Vagina (tissue), 2 donors: ENCODE measurements around the gene UQCC2. TPM values are rescaled to one million over a fixed set of nuclear protein-coding genes. Genes with fewer than 3 reads are reported as not detected.

ENCODE experiments used
- DNase-seq, 2 donors: peaks; one replicate each; pipeline ENCODE4 v3.0.0-alpha.2; 2017; ENCODE audit errors: extremely low spot score in 2 of 2
- H3K27ac ChIP-seq: fragments of 200-600 bp; sonication (generic); one replicate; pipeline ENCODE4 v1.5.1; 2019
- H3K27me3 ChIP-seq: fragments of 200-600 bp; sonication (generic); one replicate; pipeline ENCODE4 v1.5.1; 2019
- H3K36me3 ChIP-seq, 2 donors: fragments of 200-600 bp; sonication (generic); one replicate each; pipeline ENCODE4 v1.5.1; 2017 to 2019
- H3K4me1 ChIP-seq: fragments of 200-600 bp; sonication (generic); one replicate; pipeline ENCODE4 v1.5.1; 2019
- H3K4me3 ChIP-seq, 2 donors: fragments of 200-600 bp; sonication (generic); 1 replicate in 1 of 2; 2 replicates in 1 of 2; pipeline ENCODE4 v1.5.1; 2016 to 2019
- H3K9me3 ChIP-seq: fragments of 200-600 bp; sonication (generic); one replicate; pipeline ENCODE4 v1.5.1; 2019
- POLR2A ChIP-seq, 2 donors: fragments of 450-650 bp; IDR thresholded peaks; one replicate each; pipeline ENCODE4 v1.6.1; 2017; ENCODE audit warnings: antibody characterized with exemption in 2 of 2, mild to moderate bottlenecking in 2 of 2, moderate library complexity in 2 of 2
- POLR2AphosphoS5 ChIP-seq, 2 donors: sonication (generic); formaldehyde crosslinking; IDR thresholded peaks; one replicate each; pipeline ENCODE4 v1.9.0; 2017; ENCODE audit warnings: antibody characterized with exemption in 2 of 2, mild to moderate bottlenecking in 2 of 2, low read depth in 1 of 2; ENCODE audit not compliant: insufficient read depth in 1 of 2
- intact Hi-C: fragments of 100-400 bp; cut with DNase I; formaldehyde crosslinking; loops from one replicate; pipeline ENCODE4 v1.15.1; 2023
- total RNA-seq: library from RNA; depleted of rRNA; stranded (reverse); fragments of >200 nt; gene quantifications from one replicate; pipeline ENCODE4 v1.2.3, GENCODE V29; 2016
- TF ChIP-seq, protein P1 (sequence below), 3 experiments: fragments of 450-650 bp in 2 of 3; fragments of 200-600 bp in 1 of 3; sonication (generic) in 1 of 3; IDR thresholded peaks; one replicate each; pipeline ENCODE4 v1.5.1; 2017 to 2019; ENCODE audit warnings: antibody characterized with exemption in 3 of 3, mild to moderate bottlenecking in 2 of 3, moderate library complexity in 2 of 3

UQCC2 gene
- total RNA-seq, 1 donor from 2014 or later, result 16.2 TPM

DNA sequence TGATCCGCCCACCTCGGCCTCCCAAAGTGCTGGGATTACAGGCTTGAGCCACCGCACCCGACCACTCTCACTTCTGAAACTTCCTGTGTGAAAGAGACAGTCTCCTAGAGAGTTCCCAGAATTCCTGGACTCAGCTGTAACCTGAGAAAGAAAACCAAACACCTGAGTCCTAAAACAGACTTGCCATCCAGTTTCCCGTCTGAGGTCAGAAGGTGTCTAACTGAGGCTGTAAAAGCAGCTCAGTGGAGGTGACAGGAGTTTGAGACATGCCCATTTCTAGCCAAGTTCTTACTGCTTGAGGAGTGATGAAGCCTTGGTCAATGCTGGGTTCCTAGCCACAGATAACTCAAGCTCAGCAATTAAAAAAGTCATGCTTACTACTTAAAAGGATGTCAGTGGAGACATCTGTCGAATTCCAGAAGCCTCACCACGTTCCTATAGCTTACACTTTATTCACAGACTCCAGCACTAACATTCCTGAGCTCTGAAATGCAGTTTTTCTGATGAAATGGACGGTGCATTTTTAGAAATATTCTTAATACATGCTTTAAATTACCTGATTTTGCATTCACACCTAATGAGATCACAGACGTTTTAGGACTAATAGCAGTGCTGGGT is 6.1 kb downstream of the UQCC2 start:
- peaks cover 11% of the 10 kb centered on the region for H3K4me1 ChIP-seq
- intact Hi-C loops, result no loop called here
- H3K27ac ChIP-seq, result no peak overlapping the region
- TF ChIP-seq POLR2A (IDR thresholded peaks at IDR 0.05) (no peak), POLR2AphosphoS5 (IDR thresholded peaks at IDR 0.05; ENCODE audit: insufficient read depth in 1 of 2, low read depth in 1 of 2) (no peak)
- TF ChIP-seq, protein P1, sequence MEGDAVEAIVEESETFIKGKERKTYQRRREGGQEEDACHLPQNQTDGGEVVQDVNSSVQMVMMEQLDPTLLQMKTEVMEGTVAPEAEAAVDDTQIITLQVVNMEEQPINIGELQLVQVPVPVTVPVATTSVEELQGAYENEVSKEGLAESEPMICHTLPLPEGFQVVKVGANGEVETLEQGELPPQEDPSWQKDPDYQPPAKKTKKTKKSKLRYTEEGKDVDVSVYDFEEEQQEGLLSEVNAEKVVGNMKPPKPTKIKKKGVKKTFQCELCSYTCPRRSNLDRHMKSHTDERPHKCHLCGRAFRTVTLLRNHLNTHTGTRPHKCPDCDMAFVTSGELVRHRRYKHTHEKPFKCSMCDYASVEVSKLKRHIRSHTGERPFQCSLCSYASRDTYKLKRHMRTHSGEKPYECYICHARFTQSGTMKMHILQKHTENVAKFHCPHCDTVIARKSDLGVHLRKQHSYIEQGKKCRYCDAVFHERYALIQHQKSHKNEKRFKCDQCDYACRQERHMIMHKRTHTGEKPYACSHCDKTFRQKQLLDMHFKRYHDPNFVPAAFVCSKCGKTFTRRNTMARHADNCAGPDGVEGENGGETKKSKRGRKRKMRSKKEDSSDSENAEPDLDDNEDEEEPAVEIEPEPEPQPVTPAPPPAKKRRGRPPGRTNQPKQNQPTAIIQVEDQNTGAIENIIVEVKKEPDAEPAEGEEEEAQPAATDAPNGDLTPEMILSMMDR (IDR thresholded peaks at IDR 0.05), result no peak
- no peaks in the 10 kb centered on the region for H3K27me3 ChIP-seq
- peaks cover 0 to 7% of the 10 kb centered on the region in 2 donors for H3K36me3 ChIP-seq
- DNase-seq, result no peak
- no peak overlapping the region for H3K4me3 ChIP-seq
- no peaks in the 10 kb centered on the region for H3K9me3 ChIP-seq

DNA sequence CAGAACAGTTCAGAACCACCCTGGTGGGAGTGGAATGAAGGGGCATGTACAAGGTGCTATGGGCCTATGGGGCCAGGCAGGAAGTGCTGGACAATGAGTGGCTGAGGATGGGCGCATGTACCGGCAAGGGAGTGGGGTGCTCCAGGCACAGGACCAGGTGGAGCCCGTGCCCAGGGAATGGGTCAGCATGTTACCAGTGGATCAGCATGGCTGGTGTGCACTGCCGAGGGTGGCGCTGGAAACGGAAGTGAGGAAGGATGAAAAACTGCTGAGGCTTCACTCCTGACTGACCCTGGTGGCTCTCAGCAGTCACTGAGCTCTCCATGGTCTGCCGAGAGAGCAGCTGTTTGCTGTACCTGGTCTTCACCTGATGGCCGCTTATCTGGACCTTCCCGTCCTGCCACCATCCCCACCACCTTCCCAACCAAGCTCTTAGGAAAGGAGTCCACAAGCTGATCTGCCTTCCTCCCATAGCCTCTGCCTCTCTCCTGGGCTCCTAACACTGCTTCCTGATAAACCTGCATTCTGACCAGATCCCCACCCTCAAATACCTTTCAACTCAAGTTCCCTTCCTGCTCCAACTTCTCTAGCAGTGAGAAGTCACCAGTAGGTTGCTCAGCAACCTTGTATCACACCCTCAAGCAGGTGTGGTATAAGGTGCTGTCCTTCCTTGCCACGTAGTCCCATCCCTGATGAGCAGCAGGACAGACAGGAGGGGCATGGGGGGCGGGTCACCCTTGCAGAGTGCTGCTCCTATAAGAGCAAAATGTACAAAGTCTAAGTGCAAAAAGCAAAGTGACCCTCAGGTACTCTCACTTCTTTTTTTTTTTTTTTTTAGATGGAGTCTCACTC is 7.1 kb downstream of the UQCC2 start:
- peaks cover 0 to 7% of the 10 kb centered on the region in 2 donors for H3K36me3 ChIP-seq
- H3K9me3 ChIP-seq, result no peaks in the 10 kb centered on the region
- no peak for TF ChIP-seq POLR2A (IDR thresholded peaks at IDR 0.05)
- TF ChIP-seq, protein P1 (IDR thresholded peaks at IDR 0.05), result no peak
- TF ChIP-seq POLR2AphosphoS5 (IDR thresholded peaks at IDR 0.05; ENCODE audit: insufficient read depth in 1 of 2, low read depth in 1 of 2), result no peak
- DNase-seq, result no peak
- intact Hi-C loops, result loop anchor here (5.0 kb wide), 1 partner anchor 112 kb away; no protein-coding TSS in a partner anchor
- H3K27ac ChIP-seq, result no peak overlapping the region
- H3K4me1 ChIP-seq, result peaks cover 1% of the 10 kb centered on the region
- no peaks in the 10 kb centered on the region for H3K27me3 ChIP-seq
- H3K4me3 ChIP-seq, result no peak overlapping the region

DNA sequence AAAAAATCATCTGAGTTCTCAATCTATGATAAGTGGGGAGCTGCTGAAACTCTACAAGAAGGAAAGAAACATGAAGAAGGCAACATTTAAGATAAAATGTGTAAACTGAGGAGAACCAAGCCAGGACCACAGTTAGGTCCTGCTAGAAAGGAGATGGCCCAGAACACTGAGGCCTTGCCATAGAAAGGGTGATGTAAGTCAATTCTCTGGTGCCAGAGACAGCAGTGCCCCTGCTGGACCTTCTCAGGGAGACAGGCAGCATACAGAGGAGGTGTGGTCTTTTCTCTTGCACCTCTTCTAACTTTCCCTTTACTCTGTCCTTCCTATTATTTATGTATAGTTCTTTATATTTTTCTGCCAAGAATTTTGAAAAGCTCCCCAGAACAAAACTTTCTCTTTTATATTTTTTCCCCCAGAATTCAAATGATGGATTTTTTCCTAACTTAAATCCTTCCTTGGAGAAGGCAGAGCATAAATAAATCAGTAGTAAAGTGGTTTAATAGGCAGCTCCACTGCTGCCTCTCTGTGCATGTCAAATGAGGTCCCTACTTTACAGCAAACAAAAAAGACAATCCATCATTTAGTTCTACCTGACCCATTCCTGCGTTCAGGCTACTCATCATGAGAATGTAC is 9.0 kb downstream of the UQCC2 start:
- Histone ChIP-seq H3K27me3 (no peaks in the 10 kb centered on the region), H3K9me3 (no peaks in the 10 kb centered on the region), H3K4me3 (no peak overlapping the region), H3K4me1 (peaks cover 16% of the 10 kb centered on the region), H3K27ac (no peak overlapping the region), H3K36me3 (no peaks in the 10 kb centered on the region)
- DNase-seq, result no peak
- intact Hi-C loops, result loop anchor here (5.0 kb wide), 1 partner anchor 110 kb away; no protein-coding TSS in a partner anchor
- TF ChIP-seq, protein P1 (IDR thresholded peaks at IDR 0.05), result peak in 1 of 3 experiments; percentile 55
- no peak for TF ChIP-seq POLR2A (IDR thresholded peaks at IDR 0.05)
- TF ChIP-seq POLR2AphosphoS5 (IDR thresholded peaks at IDR 0.05; ENCODE audit: insufficient read depth in 1 of 2, low read depth in 1 of 2), result no peak

DNA sequence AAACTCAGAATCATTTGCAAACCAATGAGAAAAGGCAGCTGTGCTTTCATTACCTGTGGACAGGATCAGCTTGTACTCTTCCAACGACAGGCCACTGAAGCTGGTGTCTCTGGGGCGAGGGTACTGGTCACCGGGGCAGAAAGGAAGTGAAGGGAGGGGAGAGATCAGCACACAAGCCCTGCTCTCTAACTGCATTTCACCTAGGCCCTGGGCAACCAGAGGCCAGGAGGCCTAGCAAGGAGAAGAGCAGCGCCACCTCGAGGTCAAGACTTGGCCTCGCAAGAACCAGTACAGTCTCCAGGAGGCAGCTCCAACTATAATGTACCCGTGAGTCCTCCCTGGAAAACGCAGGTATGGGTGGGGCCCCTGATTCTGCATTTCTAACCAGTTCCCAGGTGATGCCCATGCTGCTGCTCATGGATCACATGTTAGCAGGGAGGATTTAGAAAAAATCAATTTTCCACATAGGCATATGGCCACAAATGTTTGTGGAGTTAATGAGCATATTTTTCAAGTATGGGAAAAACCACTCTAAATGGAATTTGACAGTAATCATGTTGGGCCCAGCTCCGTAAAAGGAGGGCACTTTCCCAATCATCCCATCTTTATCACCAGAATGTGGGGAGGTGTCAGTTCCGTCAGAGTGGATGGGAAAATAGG is 11.0 kb downstream of the UQCC2 start:
- no peak overlapping the region for H3K4me3 ChIP-seq
- peaks cover 36% of the 10 kb centered on the region for H3K4me1 ChIP-seq
- H3K27ac ChIP-seq, result peak overlapping the region; percentile 34
- intact Hi-C loops, result loop anchor here (5.0 kb wide), 1 partner anchor 108 kb away; no protein-coding TSS in a partner anchor
- no peak for DNase-seq
- TF ChIP-seq POLR2A (IDR thresholded peaks at IDR 0.05), result no peak
- peak in 1 of 2 donors; percentile 24 for TF ChIP-seq POLR2AphosphoS5 (IDR thresholded peaks at IDR 0.05; ENCODE audit: insufficient read depth in 1 of 2, low read depth in 1 of 2)
- TF ChIP-seq, protein P1 (IDR thresholded peaks at IDR 0.05), result peak; percentile 27 to 46 (median 36)
- no peaks in the 10 kb centered on the region for H3K27me3 ChIP-seq
- H3K9me3 ChIP-seq, result no peaks in the 10 kb centered on the region
- H3K36me3 ChIP-seq, result no peaks in the 10 kb centered on the region
